ENCODE measurements around the gene SUSD4.

The SUSD4 gene

DNA sequence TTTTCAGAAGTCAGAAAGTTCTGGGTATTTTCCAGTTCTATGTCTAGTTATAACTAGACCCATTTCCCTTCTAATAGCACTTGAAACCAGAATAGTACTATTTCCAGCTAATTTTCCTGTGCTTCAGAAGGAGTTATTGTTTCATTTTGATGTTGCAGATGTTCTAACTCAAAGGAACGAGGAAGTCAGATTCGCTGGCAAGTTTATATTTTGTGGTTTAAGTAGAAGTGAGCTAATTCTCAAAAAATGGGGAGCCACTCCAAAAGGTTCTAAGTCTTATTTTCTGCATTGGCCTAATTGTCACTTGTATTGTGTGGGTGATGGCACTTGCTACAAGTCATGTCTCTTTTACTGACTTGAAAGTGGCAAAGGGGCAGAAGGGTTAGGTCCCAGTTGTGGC, 47.3 kb upstream of the SUSD4 start:
- Histone ChIP-seq H3K4me1 (ENCODE audit: insufficient read depth, low read length, poor library complexity, severe bottlenecking) (no peaks in the 10 kb centered on the region), H3K9me2 (replicated peaks; ENCODE audit: low read depth, low read length) (no peaks in the 10 kb centered on the region), H3K9ac (ENCODE audit: low read depth, low read length, poor library complexity, severe bottlenecking) (no peak overlapping the region), H3K36me3 (ENCODE audit: insufficient read depth, low read length) (no peaks in the 10 kb centered on the region), H2AFZ (ENCODE audit: low read length) (no peak overlapping the region), H3K4me2 (ENCODE audit: low read depth, low read length, poor library complexity, severe bottlenecking) (no peak overlapping the region), H3K4me3 (ENCODE audit: low read length, poor library complexity, severe bottlenecking) (no peak overlapping the region), H3F3A (ENCODE audit: low read depth) (no peaks in the 10 kb centered on the region), H3K9me3 (ENCODE audit: insufficient read depth, low read depth, low read length) (no peaks in the 10 kb centered on the region), H4K20me1 (ENCODE audit: insufficient read depth, low read length, poor library complexity, severe bottlenecking) (no peaks in the 10 kb centered on the region), H3K27me3 (ENCODE audit: insufficient read depth, low read length, poor library complexity, severe bottlenecking) (no peaks in the 10 kb centered on the region), H3K79me2 (ENCODE audit: insufficient read depth, low read length) (no peaks in the 10 kb centered on the region)
- TF ChIP-seq EZH2phosphoT487 (IDR thresholded peaks at IDR 0.05; ENCODE audit: borderline replicate concordance) = no peak
- no peak for TF ChIP-seq CTCF (conservative IDR thresholded peaks at IDR 0.05; ENCODE audit: low read length)

DNA sequence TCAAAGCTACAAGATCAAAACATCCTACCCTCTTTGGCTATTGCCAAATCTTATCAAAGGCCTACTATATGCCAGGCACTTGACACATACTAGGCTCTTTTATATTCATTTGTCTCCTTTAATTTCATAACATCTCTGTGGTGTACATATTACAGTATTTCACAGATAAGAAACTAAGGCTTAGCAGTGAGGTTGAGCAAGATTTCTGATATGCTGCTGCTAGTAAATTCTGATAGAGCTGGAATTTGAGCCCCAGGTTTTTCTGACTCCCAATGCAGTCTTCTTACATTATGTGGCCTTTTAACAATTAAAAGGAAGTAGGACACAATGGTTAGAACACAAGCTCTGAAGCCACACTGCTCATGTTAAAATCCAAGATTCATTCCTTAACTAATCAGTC, 46.1 kb upstream of the SUSD4 start:
- Histone ChIP-seq H2AFZ (ENCODE audit: low read length) (no peak overlapping the region), H3K4me1 (ENCODE audit: insufficient read depth, low read length, poor library complexity, severe bottlenecking) (no peaks in the 10 kb centered on the region), H3K79me2 (ENCODE audit: insufficient read depth, low read length) (no peaks in the 10 kb centered on the region), H3K27me3 (ENCODE audit: insufficient read depth, low read length, poor library complexity, severe bottlenecking) (no peaks in the 10 kb centered on the region), H3F3A (ENCODE audit: low read depth) (no peaks in the 10 kb centered on the region), H3K36me3 (ENCODE audit: insufficient read depth, low read length) (no peaks in the 10 kb centered on the region), H4K20me1 (ENCODE audit: insufficient read depth, low read length, poor library complexity, severe bottlenecking) (no peaks in the 10 kb centered on the region), H3K9me2 (replicated peaks; ENCODE audit: low read depth, low read length) (no peaks in the 10 kb centered on the region), H3K9ac (ENCODE audit: low read depth, low read length, poor library complexity, severe bottlenecking) (no peak overlapping the region), H3K4me3 (ENCODE audit: low read length, poor library complexity, severe bottlenecking) (no peak overlapping the region), H3K9me3 (ENCODE audit: insufficient read depth, low read depth, low read length) (no peaks in the 10 kb centered on the region), H3K4me2 (ENCODE audit: low read depth, low read length, poor library complexity, severe bottlenecking) (no peak overlapping the region)
- TF ChIP-seq EZH2phosphoT487 (IDR thresholded peaks at IDR 0.05; ENCODE audit: borderline replicate concordance) = no peak

- no peaks in the 10 kb centered on the region for H3K36me3 ChIP-seq (ENCODE audit: insufficient read depth, low read length)
- H3K9me3 ChIP-seq (ENCODE audit: insufficient read depth, low read depth, low read length) = no peaks in the 10 kb centered on the region
- no peaks in the 10 kb centered on the region for H3K27me3 ChIP-seq (ENCODE audit: insufficient read depth, low read length, poor library complexity, severe bottlenecking)
- H3K9me2 ChIP-seq (replicated peaks; ENCODE audit: low read depth, low read length) = no peaks in the 10 kb centered on the region
- no peak overlapping the region for H3K4me2 ChIP-seq (ENCODE audit: low read depth, low read length, poor library complexity, severe bottlenecking)
- no peak for TF ChIP-seq CTCF (conservative IDR thresholded peaks at IDR 0.05; ENCODE audit: low read length)
- no peak for TF ChIP-seq EZH2phosphoT487 (IDR thresholded peaks at IDR 0.05; ENCODE audit: borderline replicate concordance)
- H3K9ac ChIP-seq (ENCODE audit: low read depth, low read length, poor library complexity, severe bottlenecking) = no peak overlapping the region
- no peaks in the 10 kb centered on the region for H4K20me1 ChIP-seq (ENCODE audit: insufficient read depth, low read length, poor library complexity, severe bottlenecking)
- H3K4me3 ChIP-seq (ENCODE audit: low read length, poor library complexity, severe bottlenecking) = no peak overlapping the region
- H3F3A ChIP-seq (ENCODE audit: low read depth) = no peaks in the 10 kb centered on the region
- no peak overlapping the region for H2AFZ ChIP-seq (ENCODE audit: low read length)
- no peaks in the 10 kb centered on the region for H3K79me2 ChIP-seq (ENCODE audit: insufficient read depth, low read length)
- H3K4me1 ChIP-seq (ENCODE audit: insufficient read depth, low read length, poor library complexity, severe bottlenecking) = no peaks in the 10 kb centered on the region
Observed at GRCh38 chr1:223405507-223405906, 41.5 kb upstream of the SUSD4 start.

GRCh38 chr1:223403184-223403815, 39.3 kb upstream of the SUSD4 start:
- Histone ChIP-seq H3K9me3 (ENCODE audit: insufficient read depth, low read depth, low read length) (no peaks in the 10 kb centered on the region), H3F3A (ENCODE audit: low read depth) (no peaks in the 10 kb centered on the region), H3K4me2 (ENCODE audit: low read depth, low read length, poor library complexity, severe bottlenecking) (no peak overlapping the region), H3K4me1 (ENCODE audit: insufficient read depth, low read length, poor library complexity, severe bottlenecking) (no peaks in the 10 kb centered on the region), H3K9ac (ENCODE audit: low read depth, low read length, poor library complexity, severe bottlenecking) (no peak overlapping the region), H3K79me2 (ENCODE audit: insufficient read depth, low read length) (no peaks in the 10 kb centered on the region), H4K20me1 (ENCODE audit: insufficient read depth, low read length, poor library complexity, severe bottlenecking) (no peaks in the 10 kb centered on the region), H2AFZ (ENCODE audit: low read length) (no peak overlapping the region), H3K36me3 (ENCODE audit: insufficient read depth, low read length) (no peaks in the 10 kb centered on the region), H3K9me2 (replicated peaks; ENCODE audit: low read depth, low read length) (no peaks in the 10 kb centered on the region), H3K4me3 (ENCODE audit: low read length, poor library complexity, severe bottlenecking) (no peak overlapping the region), H3K27me3 (ENCODE audit: insufficient read depth, low read length, poor library complexity, severe bottlenecking) (no peaks in the 10 kb centered on the region)
- TF ChIP-seq CTCF (conservative IDR thresholded peaks at IDR 0.05; ENCODE audit: low read length) (no peak), EZH2phosphoT487 (IDR thresholded peaks at IDR 0.05; ENCODE audit: borderline replicate concordance) (no peak)
